K562 (cell line): ENCODE results near the gene DCAF11. TPM values are rescaled to one million over a fixed set of nuclear protein-coding genes. Genes with fewer than 3 reads are reported as not detected.

Source experiments
- polyA plus RNA-seq, 8 experiments: library from polyadenylated mRNA; depleted of rRNA in 4 of 8; stranded (reverse) in 5 of 8; unstranded in 3 of 8; fragments of >200 nt; fragmentation: Nextera tagmentation in 2 of 8; fragmentation: Illumina TruSeq in 1 of 8; extraction: Ambion mirVana in 2 of 8; extraction: Trizol in 1 of 8; gene quantifications; 2 replicates each; pipeline versions ENCODE4 v1.2.1 to v1.2.3, GENCODE V29; 2011 to 2014; ENCODE audit warnings: inconsistent platforms in 1 of 8, missing spikeins in 1 of 8
- total RNA-seq, 7 experiments: library from RNA; depleted of rRNA in 6 of 7; stranded (reverse); fragments of >200 nt in 6 of 7; fragmentation: Illumina TruSeq in 2 of 7; extraction: Trizol in 2 of 7; gene quantifications; 2 replicates each; pipeline versions ENCODE4 v1.2.1 to v1.2.3, GENCODE V29; 2011 to 2021; ENCODE audit warnings: low replicate concordance in 1 of 7
- TF ChIP-seq, protein P1 (sequence below): fragments of 250-450 bp; sonication (Bioruptor Pico); IDR thresholded peaks from 2 replicates; pipeline ENCODE4 v1.4.0; 2020
- TF ChIP-seq, protein P2 (sequence below): fragments of 150-350 bp; IDR thresholded peaks from 2 replicates; pipeline ENCODE4 v1.6.1; 2014; ENCODE audit warnings: low read depth, mild to moderate bottlenecking, low read length, borderline replicate concordance

DCAF11 gene
- total and polyA plus RNA-seq, 9 of the 15 experiments (the other 6 are each of a cell fraction or from before 2014, with no cell fraction given), result 8.5 to 46.2 (median 36.4) TPM

DNA sequence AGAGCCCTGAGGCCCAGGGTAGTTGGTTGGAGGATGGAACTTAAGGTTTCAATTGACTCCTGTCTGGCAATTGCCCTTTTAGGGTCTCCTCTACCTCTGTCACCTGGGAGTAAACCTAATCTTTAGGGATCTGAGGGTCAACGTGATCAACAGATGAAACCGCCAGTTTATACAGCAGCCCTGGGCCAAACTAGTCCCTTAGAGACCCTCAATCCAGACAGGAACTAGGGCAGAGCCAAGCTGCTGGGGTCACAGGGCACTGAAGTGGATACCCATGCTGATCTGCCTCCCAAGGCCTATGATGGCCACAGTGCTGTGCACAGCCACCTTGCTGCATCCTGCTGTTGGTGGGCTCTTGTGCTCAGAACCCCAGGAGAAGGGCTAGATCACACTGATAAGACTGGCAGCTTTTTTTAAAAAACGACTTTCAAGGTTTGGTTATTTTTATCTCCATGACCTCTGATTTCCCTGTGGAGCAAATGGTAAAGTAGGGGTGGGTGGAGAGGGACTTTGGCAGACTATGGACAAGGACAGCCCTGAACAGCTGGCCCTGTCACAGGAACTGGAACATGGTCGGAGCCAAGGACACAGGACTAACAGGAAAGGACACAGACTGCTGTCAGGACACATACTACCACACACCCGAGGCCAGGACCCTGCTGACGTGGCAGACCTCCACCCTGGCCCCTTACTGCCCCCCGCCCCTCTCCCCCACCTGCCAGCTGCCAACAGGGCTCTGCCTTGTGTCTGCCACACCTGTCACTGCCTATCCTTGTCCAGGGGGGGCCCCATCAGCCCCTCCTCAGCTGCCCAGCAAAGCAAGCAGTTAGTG, 16.4 kb downstream of the DCAF11 start (continued):
- TF ChIP-seq, protein P1, sequence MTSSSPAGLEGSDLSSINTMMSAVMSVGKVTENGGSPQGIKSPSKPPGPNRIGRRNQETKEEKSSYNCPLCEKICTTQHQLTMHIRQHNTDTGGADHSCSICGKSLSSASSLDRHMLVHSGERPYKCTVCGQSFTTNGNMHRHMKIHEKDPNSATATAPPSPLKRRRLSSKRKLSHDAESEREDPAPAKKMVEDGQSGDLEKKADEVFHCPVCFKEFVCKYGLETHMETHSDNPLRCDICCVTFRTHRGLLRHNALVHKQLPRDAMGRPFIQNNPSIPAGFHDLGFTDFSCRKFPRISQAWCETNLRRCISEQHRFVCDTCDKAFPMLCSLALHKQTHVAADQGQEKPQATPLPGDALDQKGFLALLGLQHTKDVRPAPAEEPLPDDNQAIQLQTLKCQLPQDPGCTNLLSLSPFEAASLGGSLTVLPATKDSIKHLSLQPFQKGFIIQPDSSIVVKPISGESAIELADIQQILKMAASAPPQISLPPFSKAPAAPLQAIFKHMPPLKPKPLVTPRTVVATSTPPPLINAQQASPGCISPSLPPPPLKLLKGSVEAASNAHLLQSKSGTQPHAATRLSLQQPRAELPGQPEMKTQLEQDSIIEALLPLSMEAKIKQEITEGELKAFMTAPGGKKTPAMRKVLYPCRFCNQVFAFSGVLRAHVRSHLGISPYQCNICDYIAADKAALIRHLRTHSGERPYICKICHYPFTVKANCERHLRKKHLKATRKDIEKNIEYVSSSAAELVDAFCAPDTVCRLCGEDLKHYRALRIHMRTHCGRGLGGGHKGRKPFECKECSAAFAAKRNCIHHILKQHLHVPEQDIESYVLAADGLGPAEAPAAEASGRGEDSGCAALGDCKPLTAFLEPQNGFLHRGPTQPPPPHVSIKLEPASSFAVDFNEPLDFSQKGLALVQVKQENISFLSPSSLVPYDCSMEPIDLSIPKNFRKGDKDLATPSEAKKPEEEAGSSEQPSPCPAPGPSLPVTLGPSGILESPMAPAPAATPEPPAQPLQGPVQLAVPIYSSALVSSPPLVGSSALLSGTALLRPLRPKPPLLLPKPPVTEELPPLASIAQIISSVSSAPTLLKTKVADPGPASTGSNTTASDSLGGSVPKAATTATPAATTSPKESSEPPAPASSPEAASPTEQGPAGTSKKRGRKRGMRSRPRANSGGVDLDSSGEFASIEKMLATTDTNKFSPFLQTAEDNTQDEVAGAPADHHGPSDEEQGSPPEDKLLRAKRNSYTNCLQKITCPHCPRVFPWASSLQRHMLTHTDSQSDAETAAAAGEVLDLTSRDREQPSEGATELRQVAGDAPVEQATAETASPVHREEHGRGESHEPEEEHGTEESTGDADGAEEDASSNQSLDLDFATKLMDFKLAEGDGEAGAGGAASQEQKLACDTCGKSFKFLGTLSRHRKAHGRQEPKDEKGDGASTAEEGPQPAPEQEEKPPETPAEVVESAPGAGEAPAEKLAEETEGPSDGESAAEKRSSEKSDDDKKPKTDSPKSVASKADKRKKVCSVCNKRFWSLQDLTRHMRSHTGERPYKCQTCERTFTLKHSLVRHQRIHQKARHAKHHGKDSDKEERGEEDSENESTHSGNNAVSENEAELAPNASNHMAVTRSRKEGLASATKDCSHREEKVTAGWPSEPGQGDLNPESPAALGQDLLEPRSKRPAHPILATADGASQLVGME (CRISPR knock-in tag), result no peak
- TF ChIP-seq, protein P2, sequence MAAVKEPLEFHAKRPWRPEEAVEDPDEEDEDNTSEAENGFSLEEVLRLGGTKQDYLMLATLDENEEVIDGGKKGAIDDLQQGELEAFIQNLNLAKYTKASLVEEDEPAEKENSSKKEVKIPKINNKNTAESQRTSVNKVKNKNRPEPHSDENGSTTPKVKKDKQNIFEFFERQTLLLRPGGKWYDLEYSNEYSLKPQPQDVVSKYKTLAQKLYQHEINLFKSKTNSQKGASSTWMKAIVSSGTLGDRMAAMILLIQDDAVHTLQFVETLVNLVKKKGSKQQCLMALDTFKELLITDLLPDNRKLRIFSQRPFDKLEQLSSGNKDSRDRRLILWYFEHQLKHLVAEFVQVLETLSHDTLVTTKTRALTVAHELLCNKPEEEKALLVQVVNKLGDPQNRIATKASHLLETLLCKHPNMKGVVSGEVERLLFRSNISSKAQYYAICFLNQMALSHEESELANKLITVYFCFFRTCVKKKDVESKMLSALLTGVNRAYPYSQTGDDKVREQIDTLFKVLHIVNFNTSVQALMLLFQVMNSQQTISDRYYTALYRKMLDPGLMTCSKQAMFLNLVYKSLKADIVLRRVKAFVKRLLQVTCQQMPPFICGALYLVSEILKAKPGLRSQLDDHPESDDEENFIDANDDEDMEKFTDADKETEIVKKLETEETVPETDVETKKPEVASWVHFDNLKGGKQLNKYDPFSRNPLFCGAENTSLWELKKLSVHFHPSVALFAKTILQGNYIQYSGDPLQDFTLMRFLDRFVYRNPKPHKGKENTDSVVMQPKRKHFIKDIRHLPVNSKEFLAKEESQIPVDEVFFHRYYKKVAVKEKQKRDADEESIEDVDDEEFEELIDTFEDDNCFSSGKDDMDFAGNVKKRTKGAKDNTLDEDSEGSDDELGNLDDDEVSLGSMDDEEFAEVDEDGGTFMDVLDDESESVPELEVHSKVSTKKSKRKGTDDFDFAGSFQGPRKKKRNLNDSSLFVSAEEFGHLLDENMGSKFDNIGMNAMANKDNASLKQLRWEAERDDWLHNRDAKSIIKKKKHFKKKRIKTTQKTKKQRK, result no peak
